ENCODE measurements around the gene GIGYF1. TPM values are rescaled to one million over a fixed set of nuclear protein-coding genes. Genes with fewer than 3 reads are reported as not detected.

The GIGYF1 gene
- total and polyA plus RNA-seq, 2 experiments from 2014 or later, result 14.0 to 53.2 TPM

- peaks cover 16% of the 10 kb centered on the region for H3K4me1 ChIP-seq (ENCODE audit: low read depth)
- no peak overlapping the region for H3K27ac ChIP-seq
- no peaks in the 10 kb centered on the region for H3K9me3 ChIP-seq (ENCODE audit: low read depth)
- TF ChIP-seq, protein P1, sequence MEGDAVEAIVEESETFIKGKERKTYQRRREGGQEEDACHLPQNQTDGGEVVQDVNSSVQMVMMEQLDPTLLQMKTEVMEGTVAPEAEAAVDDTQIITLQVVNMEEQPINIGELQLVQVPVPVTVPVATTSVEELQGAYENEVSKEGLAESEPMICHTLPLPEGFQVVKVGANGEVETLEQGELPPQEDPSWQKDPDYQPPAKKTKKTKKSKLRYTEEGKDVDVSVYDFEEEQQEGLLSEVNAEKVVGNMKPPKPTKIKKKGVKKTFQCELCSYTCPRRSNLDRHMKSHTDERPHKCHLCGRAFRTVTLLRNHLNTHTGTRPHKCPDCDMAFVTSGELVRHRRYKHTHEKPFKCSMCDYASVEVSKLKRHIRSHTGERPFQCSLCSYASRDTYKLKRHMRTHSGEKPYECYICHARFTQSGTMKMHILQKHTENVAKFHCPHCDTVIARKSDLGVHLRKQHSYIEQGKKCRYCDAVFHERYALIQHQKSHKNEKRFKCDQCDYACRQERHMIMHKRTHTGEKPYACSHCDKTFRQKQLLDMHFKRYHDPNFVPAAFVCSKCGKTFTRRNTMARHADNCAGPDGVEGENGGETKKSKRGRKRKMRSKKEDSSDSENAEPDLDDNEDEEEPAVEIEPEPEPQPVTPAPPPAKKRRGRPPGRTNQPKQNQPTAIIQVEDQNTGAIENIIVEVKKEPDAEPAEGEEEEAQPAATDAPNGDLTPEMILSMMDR (IDR thresholded peaks at IDR 0.05; ENCODE audit: low read depth, low read length), result no peak
- peaks cover 39% of the 10 kb centered on the region for H3K36me3 ChIP-seq
- no peak for DNase-seq (ENCODE audit: low read depth in 1 of 2, low spot score in 1 of 2)
- no peak overlapping the region for H3K4me3 ChIP-seq
- H3K27me3 ChIP-seq, result no peaks in the 10 kb centered on the region
Observed at GRCh38 chr7:100687751-100688300, 6.2 kb downstream of the GIGYF1 start.

DNA sequence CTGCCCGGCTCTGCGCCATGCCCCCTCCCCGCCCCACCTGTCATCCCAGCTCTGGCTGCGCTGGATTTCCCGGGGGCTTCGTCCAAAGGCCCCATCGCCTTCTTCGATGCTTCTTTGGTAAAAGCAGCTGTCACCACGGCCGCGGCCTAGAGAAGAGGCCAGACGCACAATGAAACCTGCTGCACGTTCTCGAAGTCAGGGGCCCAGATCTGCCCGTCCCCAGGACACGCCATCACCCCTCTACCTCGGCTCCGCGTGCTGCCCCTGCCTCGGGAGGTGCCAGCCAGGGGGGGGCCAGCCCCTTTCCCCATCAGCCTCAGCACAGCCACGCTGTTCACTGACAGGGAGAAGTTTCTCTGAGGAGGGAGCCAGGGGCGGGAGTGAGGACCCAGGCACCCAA lies 6.8 kb downstream of the GIGYF1 start:
- Histone ChIP-seq H3K27me3 (no peaks in the 10 kb centered on the region), H3K36me3 (peaks cover 39% of the 10 kb centered on the region), H3K9me3 (ENCODE audit: low read depth) (no peaks in the 10 kb centered on the region), H3K27ac (no peak overlapping the region), H3K4me3 (no peak overlapping the region), H3K4me1 (ENCODE audit: low read depth) (peaks cover 10% of the 10 kb centered on the region)
- DNase-seq (ENCODE audit: low read depth in 1 of 2, low spot score in 1 of 2), result no peak
- TF ChIP-seq, protein P1 (IDR thresholded peaks at IDR 0.05; ENCODE audit: low read depth, low read length), result no peak

- H3K27me3 ChIP-seq, result no peaks in the 10 kb centered on the region
- no peaks in the 10 kb centered on the region for H3K9me3 ChIP-seq (ENCODE audit: low read depth)
- DNase-seq (ENCODE audit: low read depth in 1 of 2, low spot score in 1 of 2), result no peak
- TF ChIP-seq, protein P1 (IDR thresholded peaks at IDR 0.05; ENCODE audit: low read depth, low read length), result no peak
- H3K27ac ChIP-seq, result no peak overlapping the region
- H3K4me1 ChIP-seq (ENCODE audit: low read depth), result peaks cover 6% of the 10 kb centered on the region
- H3K4me3 ChIP-seq, result no peak overlapping the region
- peaks cover 40% of the 10 kb centered on the region for H3K36me3 ChIP-seq
Observed at GRCh38 chr7:100686822-100687211, 7.2 kb downstream of the GIGYF1 start.

GRCh38 chr7:100686201-100686821 lies 7.7 kb downstream of the GIGYF1 start:
- Histone ChIP-seq H3K4me1 (ENCODE audit: low read depth) (peaks cover 2% of the 10 kb centered on the region), H3K9me3 (ENCODE audit: low read depth) (no peaks in the 10 kb centered on the region), H3K27ac (no peak overlapping the region), H3K4me3 (no peak overlapping the region), H3K36me3 (peaks cover 46% of the 10 kb centered on the region), H3K27me3 (no peaks in the 10 kb centered on the region)
- TF ChIP-seq, protein P1 (IDR thresholded peaks at IDR 0.05; ENCODE audit: low read depth, low read length), result no peak
- DNase-seq (ENCODE audit: low read depth in 1 of 2, low spot score in 1 of 2), result no peak

- H3K4me1 ChIP-seq (ENCODE audit: low read depth), result no peaks in the 10 kb centered on the region
- H3K4me3 ChIP-seq, result no peak overlapping the region
- TF ChIP-seq, protein P1 (IDR thresholded peaks at IDR 0.05; ENCODE audit: low read depth, low read length), result no peak
- H3K36me3 ChIP-seq, result peaks cover 49% of the 10 kb centered on the region
- H3K9me3 ChIP-seq (ENCODE audit: low read depth), result no peaks in the 10 kb centered on the region
- no peaks in the 10 kb centered on the region for H3K27me3 ChIP-seq
- no peak overlapping the region for H3K27ac ChIP-seq
- DNase-seq (ENCODE audit: low read depth in 1 of 2, low spot score in 1 of 2), result no peak
Observed at GRCh38 chr7:100685631-100686145, 8.4 kb downstream of the GIGYF1 start.
